ENCODE measurements around the gene GK.

GRCh38 chrX:30613721-30614120 is 39.5 kb upstream of the GK start:
- TF ChIP-seq CTCF (IDR thresholded peaks at IDR 0.05; ENCODE audit: insufficient read depth, low read length) (no peak), POLR2AphosphoS5 (IDR thresholded peaks at IDR 0.05; ENCODE audit: low read depth) (no peak)
